T-helper 1 cell treated with Interleukin-12 subunit alpha and Interleukin-12 subunit beta and Interleukin-4 antibody, amounts not matched to agents 30 μg/mL and 1 μg/mL, for 36 hours (primary cell): ENCODE measurements around the gene AQP6.

Source experiments
- H3K27ac Mint-ChIP-seq: one replicate; pipeline ENCODE4 v1.8.0; 2021; ENCODE audit warnings: mild to moderate bottlenecking, mixed read lengths
- H3K27me3 Mint-ChIP-seq: one replicate; pipeline ENCODE4 v1.8.0; 2021; ENCODE audit warnings: low read depth, mixed read lengths
- H3K36me3 Mint-ChIP-seq: one replicate; pipeline ENCODE4 v1.8.0; 2021; ENCODE audit warnings: low read depth, mixed read lengths
- H3K4me1 Mint-ChIP-seq: one replicate; pipeline ENCODE4 v1.8.0; 2021; ENCODE audit warnings: low read depth, mixed read lengths
- H3K4me3 Mint-ChIP-seq: one replicate; pipeline ENCODE4 v1.8.0; 2021; ENCODE audit warnings: mild to moderate bottlenecking, moderate library complexity, mixed read lengths
- H3K9me3 Mint-ChIP-seq: one replicate; pipeline ENCODE4 v1.8.0; 2021; ENCODE audit warnings: mixed read lengths

Gene AQP6

GRCh38 chr12:49948866-49949845 lies 23.6 kb upstream of the AQP6 start:
- peaks cover 13% of the 10 kb centered on the region for H3K4me1 Mint-ChIP-seq
- no peaks in the 10 kb centered on the region for H3K36me3 Mint-ChIP-seq
- no peak overlapping the region for H3K27ac Mint-ChIP-seq
- H3K4me3 Mint-ChIP-seq = no peak overlapping the region
- peaks cover 19% of the 10 kb centered on the region for H3K27me3 Mint-ChIP-seq
- H3K9me3 Mint-ChIP-seq = no peaks in the 10 kb centered on the region

GRCh38 chr12:49949866-49950265 lies 22.9 kb upstream of the AQP6 start:
- no peak overlapping the region for H3K4me3 Mint-ChIP-seq
- no peaks in the 10 kb centered on the region for H3K36me3 Mint-ChIP-seq
- no peak overlapping the region for H3K27ac Mint-ChIP-seq
- peaks cover 26% of the 10 kb centered on the region for H3K27me3 Mint-ChIP-seq
- peaks cover 14% of the 10 kb centered on the region for H3K4me1 Mint-ChIP-seq
- no peaks in the 10 kb centered on the region for H3K9me3 Mint-ChIP-seq

DNA sequence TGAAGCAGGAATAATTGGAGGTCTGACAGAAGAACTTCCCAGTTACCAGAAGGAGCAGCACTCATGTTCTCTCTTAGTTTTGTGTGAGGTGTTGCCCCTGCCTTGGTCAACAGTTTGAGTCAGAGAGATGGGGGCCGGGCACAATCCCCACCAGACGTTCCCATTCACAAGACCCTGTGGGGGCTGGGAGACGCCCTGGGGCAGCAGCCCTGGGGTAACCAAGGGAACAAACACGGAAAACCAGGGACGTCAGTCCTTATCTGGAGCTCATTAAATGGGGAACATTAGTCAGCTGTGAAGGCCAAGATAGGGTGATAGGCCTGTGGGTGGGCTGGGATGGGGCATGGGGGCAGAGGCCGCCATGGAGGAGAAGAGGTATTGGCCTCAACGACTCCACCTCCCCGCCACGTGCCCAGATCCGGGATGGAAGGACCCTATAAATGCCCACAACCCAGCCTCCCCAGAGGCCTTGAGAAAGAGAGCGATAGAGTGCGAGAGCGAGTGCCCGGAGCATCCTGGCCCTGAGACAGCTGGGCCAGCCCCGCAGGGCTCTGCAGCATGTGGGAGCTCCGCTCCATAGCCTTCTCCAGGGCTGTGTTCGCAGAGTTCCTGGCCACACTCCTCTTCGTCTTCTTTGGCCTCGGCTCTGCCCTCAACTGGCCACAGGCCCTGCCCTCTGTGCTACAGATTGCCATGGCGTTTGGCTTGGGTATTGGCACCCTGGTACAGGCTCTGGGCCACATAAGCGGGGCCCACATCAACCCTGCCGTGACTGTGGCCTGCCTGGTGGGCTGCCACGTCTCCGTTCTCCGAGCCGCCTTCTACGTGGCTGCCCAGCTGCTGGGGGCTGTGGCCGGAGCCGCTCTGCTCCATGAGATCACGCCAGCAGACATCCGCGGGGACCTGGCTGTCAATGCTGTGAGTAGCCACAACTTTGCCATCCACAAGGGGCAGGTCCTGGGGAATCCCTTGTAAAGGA lies 22.2 kb upstream of the AQP6 start, which contains the start of gene AQP2:
AQP2 (plus strand) TSS at position 465 of the 979 bp plus-strand sequence; CDS start at position 559, 94 bp downstream.
- Mint-ChIP-seq H3K27me3 (peaks cover 29% of the 10 kb centered on the region), H3K27ac (no peak within 1 kb of the TSS), H3K4me3 (no peak within 1 kb of the TSS), H3K4me1 (peaks cover 11% of the 10 kb centered on the region), H3K9me3 (no peaks in the 10 kb centered on the region), H3K36me3 (no peaks in the 10 kb centered on the region)

DNA sequence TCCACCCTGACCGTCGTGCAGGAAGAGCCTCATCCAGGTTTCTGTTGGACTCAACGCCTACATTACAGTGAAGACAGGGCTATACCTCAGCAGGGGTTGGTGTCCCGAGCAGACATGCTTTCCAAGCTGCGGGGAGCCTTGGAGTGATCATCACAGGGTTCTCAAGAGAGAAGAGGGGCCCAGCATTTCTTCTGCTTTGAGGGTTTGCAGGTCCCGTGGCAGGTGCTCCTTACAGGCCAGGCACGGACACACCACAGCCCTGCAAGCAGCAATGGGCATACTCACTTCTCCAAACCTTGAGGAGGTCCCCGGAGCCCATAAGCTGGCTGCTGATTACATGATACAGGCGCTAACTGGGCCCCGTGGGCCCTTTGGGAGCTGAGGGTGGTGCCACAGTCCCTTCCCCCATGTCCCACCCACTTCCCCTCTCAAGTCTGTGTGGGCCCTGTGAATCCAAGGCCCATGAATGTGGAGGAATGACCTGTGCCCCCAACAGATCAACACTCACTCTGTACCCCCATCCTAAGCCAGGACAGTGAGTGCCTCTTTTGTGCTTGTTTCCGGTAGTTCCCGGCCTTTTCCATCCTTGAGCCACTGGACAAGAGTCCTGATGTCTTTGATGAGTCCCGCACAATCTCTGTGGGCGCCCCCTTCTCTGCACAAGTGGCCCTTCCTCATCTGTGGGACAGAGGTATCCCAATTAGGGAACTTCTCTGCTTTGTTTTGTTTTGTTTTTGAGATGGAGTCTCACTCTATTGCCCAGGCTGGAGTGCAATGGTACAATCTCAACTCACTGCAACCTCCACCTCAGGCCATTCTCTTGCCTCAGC lies 21.1 kb upstream of the AQP6 start:
- no peak overlapping the region for H3K27ac Mint-ChIP-seq
- H3K4me3 Mint-ChIP-seq = no peak overlapping the region
- H3K36me3 Mint-ChIP-seq = no peaks in the 10 kb centered on the region
- H3K27me3 Mint-ChIP-seq = peaks cover 37% of the 10 kb centered on the region
- no peaks in the 10 kb centered on the region for H3K9me3 Mint-ChIP-seq
- peaks cover 1% of the 10 kb centered on the region for H3K4me1 Mint-ChIP-seq

- peaks cover 46% of the 10 kb centered on the region for H3K27me3 Mint-ChIP-seq
- H3K4me3 Mint-ChIP-seq = no peak overlapping the region
- H3K9me3 Mint-ChIP-seq = no peaks in the 10 kb centered on the region
- H3K27ac Mint-ChIP-seq = no peak overlapping the region
- peaks cover 1% of the 10 kb centered on the region for H3K4me1 Mint-ChIP-seq
- no peaks in the 10 kb centered on the region for H3K36me3 Mint-ChIP-seq
Measured at GRCh38 chr12:49952391-49953055, 20.2 kb upstream of the AQP6 start.

DNA sequence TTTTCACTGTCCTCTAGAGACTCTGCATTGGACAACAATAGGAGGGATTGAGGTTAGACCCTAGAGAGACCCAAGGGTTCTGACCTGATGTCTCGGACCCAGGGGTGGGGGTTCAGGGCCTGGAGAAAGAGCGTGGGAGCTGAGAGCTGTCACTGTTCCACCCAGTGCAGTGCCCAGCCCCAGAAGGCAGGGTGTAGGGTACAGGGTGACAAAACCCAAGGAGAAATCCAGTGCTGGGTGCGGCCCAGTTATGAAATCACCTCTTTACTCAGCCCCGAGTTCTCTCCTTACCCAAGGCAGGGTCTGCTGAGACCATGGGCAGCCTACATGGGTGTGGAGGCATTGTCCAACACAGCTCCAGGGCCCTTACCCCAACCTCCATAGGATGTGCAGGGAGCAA lies 19.6 kb upstream of the AQP6 start:
- Mint-ChIP-seq H3K36me3 (no peaks in the 10 kb centered on the region), H3K27me3 (peaks cover 52% of the 10 kb centered on the region), H3K27ac (no peak overlapping the region)

GRCh38 chr12:49953961-49954846 lies 18.5 kb upstream of the AQP6 start:
- H3K27ac Mint-ChIP-seq = no peak overlapping the region
- peaks cover 1% of the 10 kb centered on the region for H3K4me1 Mint-ChIP-seq
- no peaks in the 10 kb centered on the region for H3K36me3 Mint-ChIP-seq
- no peak overlapping the region for H3K4me3 Mint-ChIP-seq
- H3K9me3 Mint-ChIP-seq = no peaks in the 10 kb centered on the region
- H3K27me3 Mint-ChIP-seq = peaks cover 59% of the 10 kb centered on the region

More for the DNA sequence above, 19.6 kb upstream of the AQP6 start:
- no peak overlapping the region for H3K4me3 Mint-ChIP-seq
- H3K4me1 Mint-ChIP-seq = peaks cover 1% of the 10 kb centered on the region
- no peaks in the 10 kb centered on the region for H3K9me3 Mint-ChIP-seq

DNA sequence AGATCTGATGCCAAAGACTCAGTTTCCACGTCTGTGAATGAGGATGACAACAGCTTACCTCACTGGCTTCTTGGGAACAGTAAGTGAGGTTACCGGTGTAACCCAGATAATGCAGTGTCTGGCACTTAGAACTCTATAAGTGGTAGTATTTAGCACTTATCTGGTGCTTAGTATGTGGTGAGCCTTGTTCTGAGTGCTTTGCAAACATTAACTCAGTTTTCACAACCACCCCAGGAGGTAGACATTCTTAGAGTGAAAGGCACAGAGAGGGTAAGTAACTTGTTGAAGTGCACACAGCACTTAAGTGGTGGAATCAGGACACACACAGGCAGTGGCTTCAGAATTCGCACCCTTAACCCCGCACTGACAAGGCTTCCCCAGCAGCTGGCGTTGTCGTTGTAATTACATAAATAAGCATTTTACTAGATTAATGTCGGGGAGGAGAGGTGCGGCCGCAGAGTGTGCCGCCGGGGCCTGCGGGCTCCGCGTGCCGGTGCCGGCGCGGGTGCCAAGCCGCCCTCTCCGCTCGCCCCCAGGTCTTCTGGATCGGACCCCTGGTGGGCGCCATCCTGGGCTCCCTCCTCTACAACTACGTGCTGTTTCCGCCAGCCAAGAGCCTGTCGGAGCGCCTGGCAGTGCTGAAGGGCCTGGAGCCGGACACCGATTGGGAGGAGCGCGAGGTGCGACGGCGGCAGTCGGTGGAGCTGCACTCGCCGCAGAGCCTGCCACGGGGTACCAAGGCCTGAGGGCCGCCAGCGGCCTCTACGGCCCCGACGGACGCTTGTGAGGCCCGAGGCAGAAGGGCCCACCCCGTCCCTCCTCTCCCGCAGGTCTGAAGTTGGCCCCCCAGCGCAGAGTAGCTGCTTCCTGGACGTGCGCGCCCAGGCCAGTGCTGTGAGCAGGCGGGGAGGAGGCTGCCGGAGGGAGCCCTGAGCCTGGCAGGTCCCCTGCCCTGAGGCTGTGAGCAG lies 17.6 kb upstream of the AQP6 start:
- Mint-ChIP-seq H3K27ac (no peak overlapping the region), H3K4me3 (no peak overlapping the region), H3K27me3 (peaks cover 69% of the 10 kb centered on the region), H3K4me1 (peaks cover 1% of the 10 kb centered on the region), H3K36me3 (no peaks in the 10 kb centered on the region), H3K9me3 (no peaks in the 10 kb centered on the region)

GRCh38 chr12:49955899-49956662 lies 16.7 kb upstream of the AQP6 start:
- Mint-ChIP-seq H3K4me1 (peaks cover 6% of the 10 kb centered on the region), H3K4me3 (no peak overlapping the region), H3K9me3 (no peaks in the 10 kb centered on the region), H3K27ac (no peak overlapping the region), H3K27me3 (peaks cover 76% of the 10 kb centered on the region), H3K36me3 (no peaks in the 10 kb centered on the region)

DNA sequence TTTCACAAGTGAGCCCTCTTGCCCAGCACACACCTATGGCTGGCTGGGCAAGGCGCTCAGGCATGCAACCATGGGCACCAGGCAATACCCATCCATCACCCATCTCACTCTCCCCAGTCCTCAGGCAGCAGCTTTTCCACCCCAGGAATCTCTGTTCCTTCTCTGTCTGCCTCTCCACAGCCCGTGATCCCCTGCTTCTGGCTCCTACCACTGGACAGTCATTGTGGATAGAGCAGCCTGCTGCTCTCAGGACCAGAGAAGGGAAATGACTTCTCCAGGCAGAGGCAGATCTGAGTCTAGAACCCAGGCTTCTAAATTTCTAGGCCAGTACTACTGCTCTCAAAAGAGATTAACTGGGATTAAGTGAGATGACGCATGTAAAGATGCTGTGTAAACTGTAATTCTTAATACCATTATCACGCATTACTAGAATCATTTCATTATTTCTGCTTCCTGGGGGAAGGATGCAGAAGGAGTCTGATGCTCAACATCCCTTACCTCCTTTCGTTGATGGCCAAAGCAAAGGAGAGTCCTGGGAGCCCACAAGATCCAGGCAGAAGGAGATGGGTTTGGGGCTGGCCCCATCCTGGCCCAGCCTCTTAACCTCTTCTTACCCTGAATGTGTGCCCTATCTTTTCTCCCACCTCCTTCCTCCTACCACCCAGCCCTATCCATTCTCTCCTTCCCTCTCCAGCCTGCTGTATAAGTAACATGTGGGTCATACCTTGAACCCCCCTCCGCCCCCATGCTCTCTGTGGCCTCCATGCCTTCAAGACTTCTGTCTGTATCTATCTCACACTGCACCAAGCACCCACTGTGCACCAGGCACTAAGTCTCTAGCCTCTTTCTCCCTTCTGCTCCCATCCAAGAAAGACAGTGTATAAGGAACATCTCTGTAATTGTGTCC lies 15.8 kb upstream of the AQP6 start:
- H3K27me3 Mint-ChIP-seq = peaks cover 76% of the 10 kb centered on the region
- H3K4me3 Mint-ChIP-seq = no peak overlapping the region
- no peaks in the 10 kb centered on the region for H3K36me3 Mint-ChIP-seq
- H3K9me3 Mint-ChIP-seq = no peaks in the 10 kb centered on the region
- no peak overlapping the region for H3K27ac Mint-ChIP-seq
- H3K4me1 Mint-ChIP-seq = peaks cover 6% of the 10 kb centered on the region

GRCh38 chr12:49957570-49957967 lies 15.2 kb upstream of the AQP6 start:
- H3K27me3 Mint-ChIP-seq = peaks cover 76% of the 10 kb centered on the region
- no peak overlapping the region for H3K4me3 Mint-ChIP-seq
- H3K4me1 Mint-ChIP-seq = peaks cover 6% of the 10 kb centered on the region
- H3K36me3 Mint-ChIP-seq = no peaks in the 10 kb centered on the region
- no peaks in the 10 kb centered on the region for H3K9me3 Mint-ChIP-seq
- H3K27ac Mint-ChIP-seq = no peak overlapping the region
